HEK293T (cell line): ENCODE measurements around the gene CAMKMT.

ENCODE experiments used
- CTCF ChIA-PET: fragments of 350-600 bp; formaldehyde crosslinking; extraction: SDS; loops from one replicate; lab custom pipeline; 2021; ENCODE audit warnings: antibody characterized with exemption, inconsistent platforms; lab: Yijun Ruan, JAX
- POLR2A ChIA-PET: fragments of 350-600 bp; formaldehyde crosslinking; extraction: SDS; loops from one replicate; lab custom pipeline; 2020; ENCODE audit warnings: antibody characterized with exemption, inconsistent platforms; lab: Yijun Ruan, JAX
- DNase-seq: peaks from one replicate; pipeline ENCODE4 v3.0.0; 2012; ENCODE audit warnings: mixed read lengths; ENCODE audit errors: extremely low spot score
- ARNT ChIP-seq: fragments of 450-650 bp; IDR thresholded peaks from 2 replicates; pipeline ENCODE4 v1.6.1; 2017; ENCODE audit warnings: mild to moderate bottlenecking
- BHLHE40 ChIP-seq: fragments of 450-650 bp; IDR thresholded peaks from 2 replicates; pipeline ENCODE4 v1.6.1; 2016; ENCODE audit warnings: mild to moderate bottlenecking, moderate library complexity, borderline replicate concordance
- CTBP1 ChIP-seq: fragments of 450-650 bp; IDR thresholded peaks from 2 replicates; pipeline ENCODE4 v1.6.1; 2016; ENCODE audit warnings: borderline replicate concordance
- ELF4 ChIP-seq: fragments of 450-650 bp; IDR thresholded peaks from 2 replicates; pipeline ENCODE4 v1.6.1; 2017; ENCODE audit warnings: antibody characterized with exemption
- FOXA1 ChIP-seq: fragments of 450-650 bp; IDR thresholded peaks from 2 replicates; pipeline ENCODE4 v1.6.1; 2016; ENCODE audit warnings: mild to moderate bottlenecking
- FOXK2 ChIP-seq: fragments of 450-650 bp; IDR thresholded peaks from 2 replicates; pipeline ENCODE4 v1.6.1; 2016; ENCODE audit warnings: mild to moderate bottlenecking
- FOXM1 ChIP-seq: fragments of 450-650 bp; IDR thresholded peaks from 2 replicates; pipeline ENCODE4 v1.6.1; 2017; ENCODE audit warnings: mild to moderate bottlenecking, borderline replicate concordance
- HDGF ChIP-seq: fragments of 450-650 bp; IDR thresholded peaks from 2 replicates; pipeline ENCODE4 v1.6.1; 2017; ENCODE audit warnings: antibody characterized with exemption, borderline replicate concordance
- L3MBTL2 ChIP-seq: fragments of 450-650 bp; conservative IDR thresholded peaks from 2 replicates; pipeline ENCODE4 v1.6.1; 2016; ENCODE audit warnings: mild to moderate bottlenecking
- LEF1 ChIP-seq: fragments of 450-650 bp; IDR thresholded peaks from 2 replicates; pipeline ENCODE4 v1.6.1; 2017; ENCODE audit warnings: mild to moderate bottlenecking, borderline replicate concordance
- NFRKB ChIP-seq: fragments of 450-650 bp; IDR thresholded peaks from 2 replicates; pipeline ENCODE4 v1.6.1; 2016; ENCODE audit warnings: mild to moderate bottlenecking, moderate library complexity
- PKNOX1 ChIP-seq: fragments of 450-650 bp; IDR thresholded peaks from 2 replicates; pipeline ENCODE4 v1.6.1; 2016
- SP1 ChIP-seq: fragments of 450-650 bp; IDR thresholded peaks from 2 replicates; pipeline ENCODE4 v1.6.1; 2017
- SUZ12 ChIP-seq: fragments of 450-650 bp; IDR thresholded peaks from 2 replicates; pipeline ENCODE4 v1.6.1; 2016; ENCODE audit warnings: mild to moderate bottlenecking
- TARDBP ChIP-seq: fragments of 450-650 bp; IDR thresholded peaks from 2 replicates; pipeline ENCODE4 v1.6.1; 2016
- ZNF384 ChIP-seq: fragments of 450-650 bp; IDR thresholded peaks from 2 replicates; pipeline ENCODE4 v1.6.1; 2016

The CAMKMT gene

GRCh38 chr2:44612276-44612675 lies 250.5 kb downstream of the CAMKMT start:
- TF ChIP-seq ARNT (no peak), HDGF (no peak), CTBP1 (no peak), ZNF384 (no peak), FOXM1 (no peak), PKNOX1 (no peak), SUZ12 (no peak), L3MBTL2 (no peak), SP1 (no peak), TARDBP (no peak), NFRKB (no peak), FOXA1 (no peak), ELF4 (no peak), FOXK2 (no peak), BHLHE40 (no peak), LEF1 (no peak)
- ChIA-PET POLR2A (no interaction called here), CTCF (no interaction called here)
- no peak for DNase-seq

GRCh38 chr2:44614940-44615339 lies 253.2 kb downstream of the CAMKMT start:
- TF ChIP-seq PKNOX1, result no peak
- TF ChIP-seq SUZ12, result no peak
- TF ChIP-seq L3MBTL2, result no peak
- no peak for TF ChIP-seq CTBP1
- no peak for TF ChIP-seq LEF1
- TF ChIP-seq ELF4, result no peak
- TF ChIP-seq BHLHE40, result no peak
- no peak for TF ChIP-seq HDGF
- no peak for TF ChIP-seq FOXK2
- TF ChIP-seq ARNT, result no peak
- TF ChIP-seq FOXM1, result no peak
- TF ChIP-seq TARDBP, result no peak
- TF ChIP-seq ZNF384, result no peak
- no peak for TF ChIP-seq NFRKB
- no peak for TF ChIP-seq FOXA1
- TF ChIP-seq SP1, result no peak
- CTCF ChIA-PET, result no interaction called here
- DNase-seq, result no peak

GRCh38 chr2:44615950-44616518 lies 254.3 kb downstream of the CAMKMT start:
- CTCF ChIA-PET, result interaction anchor here (0.6 kb wide), 1 partner anchor 188 kb away, joined by 3 read pairs; no protein-coding TSS in a partner anchor
- no peak for DNase-seq
- POLR2A ChIA-PET, result no interaction called here
- TF ChIP-seq L3MBTL2, result no peak
- no peak for TF ChIP-seq TARDBP
- no peak for TF ChIP-seq SUZ12
- no peak for TF ChIP-seq SP1
- TF ChIP-seq FOXA1, result no peak
- no peak for TF ChIP-seq CTBP1
- TF ChIP-seq FOXK2, result no peak
- no peak for TF ChIP-seq FOXM1
- TF ChIP-seq PKNOX1, result no peak

More at GRCh38 chr2:44614940-44615339, 253.2 kb downstream of the CAMKMT start:
- POLR2A ChIA-PET, result no interaction called here

GRCh38 chr2:44616667-44617155 lies 255.0 kb downstream of the CAMKMT start:
- ChIA-PET CTCF (no interaction called here), POLR2A (no interaction called here)
- DNase-seq, result no peak
- TF ChIP-seq ZNF384, result no peak
- no peak for TF ChIP-seq FOXK2
- no peak for TF ChIP-seq HDGF
- TF ChIP-seq FOXA1, result no peak
- TF ChIP-seq ELF4, result no peak
- no peak for TF ChIP-seq ARNT
- no peak for TF ChIP-seq NFRKB
- no peak for TF ChIP-seq FOXM1
- no peak for TF ChIP-seq SP1
- TF ChIP-seq CTBP1, result no peak
- no peak for TF ChIP-seq L3MBTL2
- TF ChIP-seq BHLHE40, result no peak

DNA sequence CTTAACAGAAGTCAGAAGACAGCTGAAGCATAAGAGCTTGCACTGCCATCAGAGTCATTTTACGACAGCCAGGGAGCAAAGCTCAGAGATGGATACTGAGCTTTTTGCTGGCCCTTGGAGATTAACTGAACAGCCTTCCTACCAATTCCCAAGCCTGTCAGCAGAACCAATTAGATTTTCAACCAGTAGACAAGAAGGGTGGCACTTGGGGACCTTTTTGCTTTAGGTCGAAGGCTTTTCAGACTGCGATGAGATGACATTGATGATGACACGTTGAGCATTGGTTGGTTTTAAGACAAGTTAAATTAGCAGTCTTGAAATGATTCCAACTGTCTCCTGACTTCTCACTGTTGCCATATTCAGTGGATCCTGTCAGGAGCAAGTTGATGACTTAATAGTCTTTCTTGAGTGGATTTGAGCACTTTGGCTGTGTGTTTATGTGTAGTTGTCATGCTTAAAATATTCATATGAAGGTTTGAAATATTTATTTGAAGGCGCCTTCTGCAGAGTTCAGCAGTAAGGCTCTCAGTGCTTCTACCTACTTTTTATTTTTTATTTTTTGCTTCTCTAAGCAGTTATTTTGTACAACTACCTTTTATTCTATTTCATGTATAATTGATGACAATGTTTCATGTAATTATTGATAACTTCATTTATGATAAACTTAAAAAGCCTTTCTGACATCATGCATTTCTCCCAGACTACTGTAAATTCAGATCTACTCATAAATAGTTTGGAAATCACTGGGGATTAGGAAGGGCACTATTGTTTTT lies 256.7 kb downstream of the CAMKMT start:
- CTCF ChIA-PET, result interaction anchor here (0.6 kb wide), 1 partner anchor 87 kb away, joined by 6 read pairs; no protein-coding TSS in a partner anchor
- DNase-seq, result no peak
- TF ChIP-seq SUZ12 (no peak), SP1 (no peak), PKNOX1 (no peak), ELF4 (no peak), ARNT (no peak), FOXM1 (no peak), BHLHE40 (no peak), HDGF (no peak), TARDBP (no peak), FOXA1 (no peak), L3MBTL2 (no peak), FOXK2 (no peak), CTBP1 (no peak), NFRKB (no peak), ZNF384 (no peak), LEF1 (no peak)
- POLR2A ChIA-PET, result no interaction called here
